Measurements from ENCODE around the gene SLX4IP.

Gene SLX4IP

GRCh38 chr20:10467681-10468339, 32.7 kb downstream of the SLX4IP start:
- DNase-seq, result no peak

- DNase-seq, result no peak
Observed at GRCh38 chr20:10468340-10468845, 33.3 kb downstream of the SLX4IP start.

GRCh38 chr20:10469056-10469455, 34.0 kb downstream of the SLX4IP start:
- DNase-seq, result no peak

GRCh38 chr20:10469599-10469998, 34.5 kb downstream of the SLX4IP start:
- no peak for DNase-seq

GRCh38 chr20:10470276-10470675, 35.2 kb downstream of the SLX4IP start:
- no peak for DNase-seq

- DNase-seq, result no peak
Observed at GRCh38 chr20:10472871-10473270, 37.8 kb downstream of the SLX4IP start.

- no peak for DNase-seq
Observed at GRCh38 chr20:10474606-10475184, 39.6 kb downstream of the SLX4IP start.

- DNase-seq, result no peak
Observed at GRCh38 chr20:10475225-10475624, 40.1 kb downstream of the SLX4IP start.

- DNase-seq, result no peak
Observed at GRCh38 chr20:10476319-10476724, 41.2 kb downstream of the SLX4IP start.

GRCh38 chr20:10478205-10478604, 43.1 kb downstream of the SLX4IP start:
- no peak for DNase-seq

GRCh38 chr20:10478930-10479329, 43.8 kb downstream of the SLX4IP start:
- DNase-seq, result no peak

- DNase-seq, result no peak
Observed at GRCh38 chr20:10481676-10482075, 46.6 kb downstream of the SLX4IP start.

GRCh38 chr20:10483691-10484090, 48.6 kb downstream of the SLX4IP start:
- DNase-seq, result no peak

GRCh38 chr20:10487142-10488136, 52.3 kb downstream of the SLX4IP start:
- no peak for DNase-seq

GRCh38 chr20:10488534-10488933, 53.4 kb downstream of the SLX4IP start:
- no peak for DNase-seq

- DNase-seq, result no peak
Observed at GRCh38 chr20:10489853-10490252, 54.7 kb downstream of the SLX4IP start.

- DNase-seq, result no peak
Observed at GRCh38 chr20:10490257-10490656, 55.2 kb downstream of the SLX4IP start.

- DNase-seq, result no peak
Observed at GRCh38 chr20:10490706-10491105, 55.6 kb downstream of the SLX4IP start.

- no peak for DNase-seq
Observed at GRCh38 chr20:10492065-10492464, 57.0 kb downstream of the SLX4IP start.

- no peak for DNase-seq
Observed at GRCh38 chr20:10492844-10493243, 57.7 kb downstream of the SLX4IP start.

- no peak for DNase-seq
Observed at GRCh38 chr20:10495173-10495572, 60.1 kb downstream of the SLX4IP start.

GRCh38 chr20:10496465-10496864, 61.4 kb downstream of the SLX4IP start:
- no peak for DNase-seq

- DNase-seq, result no peak
Observed at GRCh38 chr20:10497283-10497682, 62.2 kb downstream of the SLX4IP start.

- DNase-seq, result no peak
Observed at GRCh38 chr20:10497791-10498190, 62.7 kb downstream of the SLX4IP start.

Data from cortex of kidney (tissue), 1 donor.